Thyroid gland (tissue), 4 donors: Measurements from ENCODE around the gene REN.

Experiments used
- CTCF ChIP-seq, 6 experiments: fragments of 200-600 bp in 3 of 6; fragments of 450-650 bp in 3 of 6; sonication (generic) in 3 of 6; IDR thresholded peaks; one replicate each; pipeline ENCODE4 v1.5.1; 2016 to 2019; ENCODE audit warnings: antibody characterized with exemption in 6 of 6, mild to moderate bottlenecking in 2 of 6, inconsistent platforms in 1 of 6, moderate library complexity in 1 of 6
- POLR2A ChIP-seq, 2 donors: fragments of 450-650 bp; IDR thresholded peaks; one replicate each; pipeline ENCODE4 v1.6.1; 2017; ENCODE audit warnings: antibody characterized with exemption in 2 of 2, mild to moderate bottlenecking in 2 of 2, moderate library complexity in 1 of 2

- TF ChIP-seq POLR2A (IDR thresholded peaks at IDR 0.05) (no peak), CTCF (IDR thresholded peaks at IDR 0.05) (no peak)
Measured at GRCh38 chr1:204110894-204111633, 55.1 kb downstream of the REN start.
